Measurements from ENCODE around the gene TRPV4. TPM values are rescaled to one million over a fixed set of nuclear protein-coding genes. Genes with fewer than 3 reads are reported as not detected.

Gene TRPV4
- total and polyA plus RNA-seq, 7 donors, result 0.03 to 0.11 (median 0.07) TPM; not detected in 1

GRCh38 chr12:109737126-109737525 is 96.1 kb downstream of the TRPV4 start:
- no peaks in the 10 kb centered on the region for H3K27me3 ChIP-seq (ENCODE audit: insufficient read depth in 3 of 3, low read length in 2 of 3)
- no peaks in the 10 kb centered on the region for H3K4me1 ChIP-seq
- intact Hi-C loops (cut with DNase I), result no loop called here
- H3K36me3 ChIP-seq (ENCODE audit: insufficient read depth in 1 of 2, low read depth in 1 of 2), result no peaks in the 10 kb centered on the region
- H3K9me3 ChIP-seq, result no peaks in the 10 kb centered on the region
- DNase-seq (peak in 1 of 2 donors; percentile 22), ATAC-seq (no peak)
- 7 to 21% (median 15%) methylated on average over 1 of the region's 1 CpG for WGBS, 3 donors
- TF ChIP-seq, protein P1, sequence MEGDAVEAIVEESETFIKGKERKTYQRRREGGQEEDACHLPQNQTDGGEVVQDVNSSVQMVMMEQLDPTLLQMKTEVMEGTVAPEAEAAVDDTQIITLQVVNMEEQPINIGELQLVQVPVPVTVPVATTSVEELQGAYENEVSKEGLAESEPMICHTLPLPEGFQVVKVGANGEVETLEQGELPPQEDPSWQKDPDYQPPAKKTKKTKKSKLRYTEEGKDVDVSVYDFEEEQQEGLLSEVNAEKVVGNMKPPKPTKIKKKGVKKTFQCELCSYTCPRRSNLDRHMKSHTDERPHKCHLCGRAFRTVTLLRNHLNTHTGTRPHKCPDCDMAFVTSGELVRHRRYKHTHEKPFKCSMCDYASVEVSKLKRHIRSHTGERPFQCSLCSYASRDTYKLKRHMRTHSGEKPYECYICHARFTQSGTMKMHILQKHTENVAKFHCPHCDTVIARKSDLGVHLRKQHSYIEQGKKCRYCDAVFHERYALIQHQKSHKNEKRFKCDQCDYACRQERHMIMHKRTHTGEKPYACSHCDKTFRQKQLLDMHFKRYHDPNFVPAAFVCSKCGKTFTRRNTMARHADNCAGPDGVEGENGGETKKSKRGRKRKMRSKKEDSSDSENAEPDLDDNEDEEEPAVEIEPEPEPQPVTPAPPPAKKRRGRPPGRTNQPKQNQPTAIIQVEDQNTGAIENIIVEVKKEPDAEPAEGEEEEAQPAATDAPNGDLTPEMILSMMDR (IDR thresholded peaks at IDR 0.05), result no peak
- H3K4me3 ChIP-seq, result no peak overlapping the region
- H3K27ac ChIP-seq, result no peak overlapping the region

GRCh38 chr12:109736552-109737108 is 96.6 kb downstream of the TRPV4 start:
- Histone ChIP-seq H3K36me3 (ENCODE audit: insufficient read depth in 1 of 2, low read depth in 1 of 2) (no peaks in the 10 kb centered on the region), H3K27ac (no peak overlapping the region), H3K4me3 (no peak overlapping the region), H3K4me1 (no peaks in the 10 kb centered on the region), H3K27me3 (ENCODE audit: insufficient read depth in 3 of 3, low read length in 2 of 3) (no peaks in the 10 kb centered on the region), H3K9me3 (no peaks in the 10 kb centered on the region)
- WGBS, 3 donors, result 28 to 43% (median 35%) methylated on average over 12 of the region's 12 CpGs
- intact Hi-C loops (cut with DNase I), result no loop called here
- no peak for ATAC-seq
- TF ChIP-seq, protein P1 (IDR thresholded peaks at IDR 0.05), result no peak
- peak; percentile 24 to 30 for DNase-seq

DNA sequence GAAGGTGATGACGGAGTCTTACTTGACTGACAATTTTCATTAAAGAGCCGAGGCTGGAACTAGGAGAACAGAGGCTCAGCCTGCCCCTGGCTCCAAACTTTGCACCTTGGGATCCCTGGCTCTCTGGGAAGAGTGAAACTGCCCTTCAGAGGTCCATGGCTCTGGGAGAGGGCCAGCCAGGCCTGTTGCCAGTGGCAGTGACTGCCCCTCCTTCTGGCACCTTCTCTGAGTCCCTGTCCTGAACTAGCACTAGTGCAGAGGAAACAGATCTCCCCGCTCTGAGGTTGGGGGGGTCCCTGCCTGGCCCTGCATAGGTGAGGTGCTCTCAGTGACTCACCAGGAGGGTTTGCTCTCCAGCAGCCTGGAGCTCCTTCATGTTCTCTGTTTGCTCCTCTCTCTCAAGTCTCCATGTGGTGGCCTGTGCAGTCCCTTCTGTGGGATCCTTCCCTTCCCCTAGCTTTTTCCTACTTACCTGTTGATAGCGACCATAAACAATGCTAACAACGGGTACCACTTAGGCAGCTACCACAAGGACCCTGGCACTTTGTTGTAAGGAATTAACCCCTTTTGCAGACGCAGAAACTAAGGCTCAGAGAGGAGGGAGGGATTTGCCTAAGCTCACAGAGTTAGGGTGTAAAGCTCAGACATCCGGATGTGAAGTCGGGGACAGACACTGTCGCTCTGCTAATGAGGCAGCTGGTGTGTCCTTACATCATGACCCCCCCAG is 97.2 kb downstream of the TRPV4 start:
- Histone ChIP-seq H3K4me1 (no peaks in the 10 kb centered on the region), H3K4me3 (no peak overlapping the region), H3K27ac (no peak overlapping the region), H3K9me3 (no peaks in the 10 kb centered on the region), H3K27me3 (ENCODE audit: insufficient read depth in 3 of 3, low read length in 2 of 3) (no peaks in the 10 kb centered on the region), H3K36me3 (ENCODE audit: insufficient read depth in 1 of 2, low read depth in 1 of 2) (no peaks in the 10 kb centered on the region)
- intact Hi-C loops (cut with DNase I), result no loop called here
- ATAC-seq (no peak), DNase-seq (peak; percentile 1 to 41)
- TF ChIP-seq, protein P1 (IDR thresholded peaks at IDR 0.05), result no peak
- 56 to 58% (median 57%) methylated on average over 9 of the region's 9 CpGs for WGBS, 3 donors

DNA sequence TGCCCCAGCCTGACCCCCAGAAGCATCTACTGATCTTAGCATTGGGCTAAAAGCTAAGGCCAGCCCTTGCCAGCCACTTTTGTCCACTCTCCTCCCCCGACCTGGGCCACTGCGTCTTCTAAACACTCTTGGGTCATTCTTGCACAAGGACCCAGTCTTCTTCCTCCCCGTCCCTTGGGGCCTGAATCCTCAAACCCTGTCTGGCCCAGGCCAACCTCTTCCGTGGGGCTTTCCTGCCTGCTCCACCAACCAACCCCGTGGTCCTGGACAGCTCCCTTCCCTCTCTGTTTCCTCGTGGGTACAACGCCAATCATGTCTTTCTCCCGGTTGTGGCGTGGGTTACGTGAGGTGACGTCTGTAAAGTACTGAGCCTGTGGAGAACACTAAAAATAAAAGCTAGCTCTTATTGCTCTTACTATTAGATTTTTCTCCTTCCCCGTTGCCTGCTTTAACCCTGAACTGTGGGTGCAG is 98.1 kb downstream of the TRPV4 start:
- Histone ChIP-seq H3K36me3 (ENCODE audit: insufficient read depth in 1 of 2, low read depth in 1 of 2) (no peaks in the 10 kb centered on the region), H3K27me3 (ENCODE audit: insufficient read depth in 3 of 3, low read length in 2 of 3) (no peaks in the 10 kb centered on the region), H3K27ac (no peak overlapping the region), H3K4me3 (no peak overlapping the region), H3K9me3 (no peaks in the 10 kb centered on the region), H3K4me1 (no peaks in the 10 kb centered on the region)
- TF ChIP-seq, protein P1 (IDR thresholded peaks at IDR 0.05), result no peak
- WGBS, 3 donors, result 66 to 77% (median 70%) methylated on average over 12 of the region's 12 CpGs
- DNase-seq (peak; percentile 9 to 23), ATAC-seq (no peak)
- intact Hi-C loops (cut with DNase I), result no loop called here
